HG02623 (cell line): ENCODE data around the gene SUPT7L.
"Not testable (repeated sequence)": the region's sequence is repeated elsewhere in the genome, so short reads cannot be mapped to it uniquely, and the experiment has no call there.

Experiments used
- ATAC-seq: cut with Tn5 transposase; IDR thresholded peaks from one replicate; pipeline ENCODE4 v1.9.1; 2021; ENCODE audit warnings: moderate library complexity; ENCODE audit not compliant: unreplicated experiment

The SUPT7L gene

GRCh38 chr2:27640722-27641245 is 22.6 kb downstream of the SUPT7L start:
- ATAC-seq = no peak

GRCh38 chr2:27638709-27639108 is 24.7 kb downstream of the SUPT7L start:
- no peak for ATAC-seq

- no peak for ATAC-seq
These were observed 25.3 kb downstream of the SUPT7L start for GRCh38 chr2:27638037-27638637.

- no peak for ATAC-seq
These were observed 26.6 kb downstream of the SUPT7L start for GRCh38 chr2:27636766-27637165.

- ATAC-seq = no peak
These were observed 29.1 kb downstream of the SUPT7L start for GRCh38 chr2:27634291-27634690.

GRCh38 chr2:27630257-27630656 is 33.2 kb downstream of the SUPT7L start:
- ATAC-seq = not testable (repeated sequence)

- peak; percentile 98 for ATAC-seq
These were observed 34.4 kb downstream of the SUPT7L start, which contains the start of the genes CCDC121 and GPN1 for GRCh38 chr2:27628767-27629709. Gene CCDC121, minus strand, starts transcription at chr2:27629012. Its CDS starts 1,213 bp downstream, at chr2:27627799. Gene GPN1, plus strand, starts transcription at chr2:27629050. Its CDS starts 9 bp downstream, at chr2:27629059.

- ATAC-seq = no peak
These were observed 35.2 kb downstream of the SUPT7L start for GRCh38 chr2:27627963-27628766.

GRCh38 chr2:27626921-27627320 is 36.5 kb downstream of the SUPT7L start:
- ATAC-seq = not testable (repeated sequence)

- not testable (repeated sequence) for ATAC-seq
These were observed 37.1 kb downstream of the SUPT7L start for GRCh38 chr2:27626323-27626722.

GRCh38 chr2:27624943-27625342 is 38.5 kb downstream of the SUPT7L start:
- no peak for ATAC-seq

- no peak for ATAC-seq
These were observed 40.5 kb downstream of the SUPT7L start for GRCh38 chr2:27622921-27623384.

GRCh38 chr2:27621524-27621923 is 41.9 kb downstream of the SUPT7L start:
- no peak for ATAC-seq

- ATAC-seq = no peak
These were observed 48.1 kb downstream of the SUPT7L start for GRCh38 chr2:27615316-27615715.

- no peak for ATAC-seq
These were observed 49.4 kb downstream of the SUPT7L start for GRCh38 chr2:27613985-27614384.

GRCh38 chr2:27606611-27607010 is 56.8 kb downstream of the SUPT7L start:
- ATAC-seq = no peak
